ENCODE measurements around the gene TLE4. TPM values are rescaled to one million over a fixed set of nuclear protein-coding genes. Genes with fewer than 3 reads are reported as not detected.

Gene TLE4
- total RNA-seq, 1 experiment from 2014 or later = 8.1 TPM

GRCh38 chr9:79768194-79768593 is 196.4 kb downstream of the TLE4 start:
- Histone ChIP-seq H3K27me3 (replicated peaks; ENCODE audit: control insufficient read depth, insufficient read depth, low read length) (no peaks in the 10 kb centered on the region), H3K36me3 (ENCODE audit: control insufficient read depth, insufficient read depth, low read length) (no peaks in the 10 kb centered on the region), H3K4me1 (no peaks in the 10 kb centered on the region), H3K4me3 (ENCODE audit: low read depth, low read length) (no peak overlapping the region), H3K9me3 (no peaks in the 10 kb centered on the region)
- CTCF ChIA-PET = no interaction called here
- no peaks in the 10 kb centered on the region for H3K27me3 Mint-ChIP-seq (ENCODE audit: insufficient read depth, unreplicated experiment)
- DNase-seq = peak; percentile 3 to 37
- POLR2A ChIA-PET = no interaction called here
- peaks cover 9% of the 10 kb centered on the region for H3K4me1 Mint-ChIP-seq (ENCODE audit: low read depth, unreplicated experiment)
- no peak overlapping the region for H3K4me3 Mint-ChIP-seq (ENCODE audit: unreplicated experiment)
- no peaks in the 10 kb centered on the region for H3K9me3 Mint-ChIP-seq (ENCODE audit: unreplicated experiment)
- no TSS peak for BruUV-seq (replicated peaks)
- H3K36me3 Mint-ChIP-seq (ENCODE audit: insufficient read depth, unreplicated experiment) = no peaks in the 10 kb centered on the region
- TF ChIP-seq CTCF (IDR thresholded peaks at IDR 0.05; ENCODE audit: insufficient read depth in 1 of 2, low read depth in 1 of 2, low read length in 1 of 2, severe bottlenecking in 1 of 2, unreplicated experiment in 1 of 2) = no peak
- intact Hi-C loops (cut with micrococcal nuclease; ENCODE audit: unreplicated experiment) = loop anchor here (10.0 kb wide), 1 partner anchor 193 kb away; the partner anchor contains the start of gene TLE4
- peak overlapping the region; percentile 48 for H3K27ac Mint-ChIP-seq (ENCODE audit: unreplicated experiment)

- no TSS peak for BruUV-seq (replicated peaks)
- ChIA-PET CTCF (no interaction called here), POLR2A (no interaction called here)
- TF ChIP-seq CTCF (IDR thresholded peaks at IDR 0.05; ENCODE audit: insufficient read depth in 1 of 2, low read depth in 1 of 2, low read length in 1 of 2, severe bottlenecking in 1 of 2, unreplicated experiment in 1 of 2) = no peak
- H3K27me3 ChIP-seq (replicated peaks; ENCODE audit: control insufficient read depth, insufficient read depth, low read length) = no peaks in the 10 kb centered on the region
- H3K4me1 ChIP-seq = no peaks in the 10 kb centered on the region
- Mint-ChIP-seq H3K27ac (ENCODE audit: unreplicated experiment) (no peak overlapping the region), H3K36me3 (ENCODE audit: insufficient read depth, unreplicated experiment) (no peaks in the 10 kb centered on the region), H3K9me3 (ENCODE audit: unreplicated experiment) (no peaks in the 10 kb centered on the region), H3K27me3 (ENCODE audit: insufficient read depth, unreplicated experiment) (no peaks in the 10 kb centered on the region), H3K4me3 (ENCODE audit: unreplicated experiment) (no peak overlapping the region), H3K4me1 (ENCODE audit: low read depth, unreplicated experiment) (peaks cover 9% of the 10 kb centered on the region)
- intact Hi-C loops (cut with micrococcal nuclease; ENCODE audit: unreplicated experiment) = loop anchor here (10.0 kb wide), 1 partner anchor 195 kb away; the partner anchor contains the start of gene TLE4
- no peak overlapping the region for H3K4me3 ChIP-seq (ENCODE audit: low read depth, low read length)
- H3K9me3 ChIP-seq = no peaks in the 10 kb centered on the region
- no peaks in the 10 kb centered on the region for H3K36me3 ChIP-seq (ENCODE audit: control insufficient read depth, insufficient read depth, low read length)
- peak; percentile 6 to 32 for DNase-seq
Measured at GRCh38 chr9:79769476-79770275, 197.9 kb downstream of the TLE4 start.

- TF ChIP-seq CTCF (IDR thresholded peaks at IDR 0.05; ENCODE audit: insufficient read depth in 1 of 2, low read depth in 1 of 2, low read length in 1 of 2, severe bottlenecking in 1 of 2, unreplicated experiment in 1 of 2) = no peak
- no TSS peak for BruUV-seq (replicated peaks)
- POLR2A ChIA-PET = no interaction called here
- no peaks in the 10 kb centered on the region for H3K36me3 Mint-ChIP-seq (ENCODE audit: insufficient read depth, unreplicated experiment)
- H3K4me1 Mint-ChIP-seq (ENCODE audit: low read depth, unreplicated experiment) = no peaks in the 10 kb centered on the region
- no peak overlapping the region for H3K4me3 Mint-ChIP-seq (ENCODE audit: unreplicated experiment)
- H3K4me3 ChIP-seq (ENCODE audit: low read depth, low read length) = no peak overlapping the region
- H3K4me1 ChIP-seq = no peaks in the 10 kb centered on the region
- intact Hi-C loops (cut with micrococcal nuclease; ENCODE audit: unreplicated experiment) = no loop called here
- CTCF ChIA-PET = no interaction called here
- H3K27me3 ChIP-seq (replicated peaks; ENCODE audit: control insufficient read depth, insufficient read depth, low read length) = no peaks in the 10 kb centered on the region
- DNase-seq = no peak
- H3K27me3 Mint-ChIP-seq (ENCODE audit: insufficient read depth, unreplicated experiment) = no peaks in the 10 kb centered on the region
- no peaks in the 10 kb centered on the region for H3K9me3 Mint-ChIP-seq (ENCODE audit: unreplicated experiment)
- H3K36me3 ChIP-seq (ENCODE audit: control insufficient read depth, insufficient read depth, low read length) = no peaks in the 10 kb centered on the region
- no peaks in the 10 kb centered on the region for H3K9me3 ChIP-seq
- no peak overlapping the region for H3K27ac Mint-ChIP-seq (ENCODE audit: unreplicated experiment)
Measured at GRCh38 chr9:79774356-79774755, 202.6 kb downstream of the TLE4 start.
